GM11168 (cell line): Measurements from ENCODE around the gene TEX13C.
"Not testable (repeated sequence)": the region's sequence is repeated elsewhere in the genome, so short reads cannot be mapped to it uniquely, and the experiment has no call there.

ENCODE experiments used
- in situ Hi-C: fragments of 300-500 bp; cut with MboI; formaldehyde crosslinking; loops from one replicate; pipeline ENCODE4 v1.12.0; 2022; ENCODE audit warnings: low sequenced_read_pairs; ENCODE audit not compliant: unreplicated experiment

The TEX13C gene

DNA sequence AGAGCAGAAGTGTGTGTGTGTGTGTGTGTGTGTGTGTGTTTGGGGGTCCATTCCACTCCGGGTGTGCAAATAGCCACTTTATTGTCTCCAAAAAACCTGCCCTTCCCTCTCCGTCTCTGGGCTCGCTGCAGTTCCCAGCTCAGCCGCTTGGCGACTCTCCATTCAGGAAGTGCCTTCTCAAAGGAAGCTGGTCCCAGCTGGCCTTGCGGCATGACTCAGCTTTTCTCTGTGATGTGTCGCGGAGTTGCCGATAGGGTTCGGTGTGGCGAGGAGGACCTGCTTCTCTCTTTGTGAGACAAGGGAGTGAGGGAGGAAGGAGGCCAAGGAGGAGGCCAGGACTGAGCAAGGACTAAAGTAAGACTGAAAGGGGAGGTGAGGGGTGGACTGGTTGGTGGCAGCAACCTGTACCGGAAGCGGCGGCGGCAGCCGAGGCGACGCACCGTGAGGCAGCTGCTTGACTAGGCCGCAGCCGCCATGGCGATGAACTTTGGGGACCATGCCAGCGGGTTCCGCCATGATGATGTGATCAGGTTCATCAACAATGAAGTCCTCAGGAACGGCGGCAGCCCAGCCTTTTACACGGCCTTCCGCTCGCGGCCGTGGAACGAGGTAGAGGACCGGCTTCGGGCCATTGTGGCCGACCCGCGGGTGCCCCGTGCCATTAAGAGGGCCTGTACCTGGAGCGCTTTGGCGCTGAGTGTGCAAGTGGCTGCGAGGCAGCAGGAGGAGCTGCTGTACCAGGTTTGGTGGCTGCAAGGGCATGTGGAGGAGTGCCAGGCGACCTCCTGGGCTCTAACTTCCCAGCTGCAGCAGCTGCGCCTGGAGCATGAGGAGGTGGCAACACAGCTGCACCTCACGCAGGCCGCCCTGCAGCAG is at the start of gene TEX13C:
Gene TEX13C (plus strand): TSS at position 226 of the 876 bp plus-strand sequence. CDS start 249 bp downstream, at position 475.
- in situ Hi-C loops: no loop called here

GRCh38 chrX:125287282-125287681 is 32.4 kb upstream of the TEX13C start:
- in situ Hi-C loops: no loop called here

GRCh38 chrX:125288343-125288742 is 31.3 kb upstream of the TEX13C start:
- in situ Hi-C loops: no loop called here

DNA sequence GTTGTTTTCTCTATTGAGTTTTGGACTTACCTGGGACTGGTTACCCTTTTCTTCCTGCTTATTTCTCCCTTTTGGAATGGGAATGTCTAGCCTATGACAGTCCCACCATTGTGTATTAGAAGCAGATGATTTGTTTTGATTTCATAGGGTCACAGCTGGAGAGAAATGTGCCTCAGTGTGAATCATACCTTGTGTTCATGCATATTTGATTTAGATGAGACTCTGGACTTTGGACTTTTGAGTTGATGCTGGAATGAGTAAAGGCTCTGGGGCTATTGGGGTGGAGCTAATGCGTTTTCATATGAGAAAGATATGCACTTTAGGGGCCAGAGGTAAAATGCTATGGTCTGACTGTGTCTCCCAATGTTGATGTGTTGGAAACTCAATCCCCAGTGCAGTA is 30.5 kb upstream of the TEX13C start:
- in situ Hi-C loops: no loop called here

GRCh38 chrX:125289920-125290319 is 29.8 kb upstream of the TEX13C start:
- in situ Hi-C loops: no loop called here

- in situ Hi-C loops: no loop called here
Observed at GRCh38 chrX:125291124-125291523, 28.5 kb upstream of the TEX13C start.

DNA sequence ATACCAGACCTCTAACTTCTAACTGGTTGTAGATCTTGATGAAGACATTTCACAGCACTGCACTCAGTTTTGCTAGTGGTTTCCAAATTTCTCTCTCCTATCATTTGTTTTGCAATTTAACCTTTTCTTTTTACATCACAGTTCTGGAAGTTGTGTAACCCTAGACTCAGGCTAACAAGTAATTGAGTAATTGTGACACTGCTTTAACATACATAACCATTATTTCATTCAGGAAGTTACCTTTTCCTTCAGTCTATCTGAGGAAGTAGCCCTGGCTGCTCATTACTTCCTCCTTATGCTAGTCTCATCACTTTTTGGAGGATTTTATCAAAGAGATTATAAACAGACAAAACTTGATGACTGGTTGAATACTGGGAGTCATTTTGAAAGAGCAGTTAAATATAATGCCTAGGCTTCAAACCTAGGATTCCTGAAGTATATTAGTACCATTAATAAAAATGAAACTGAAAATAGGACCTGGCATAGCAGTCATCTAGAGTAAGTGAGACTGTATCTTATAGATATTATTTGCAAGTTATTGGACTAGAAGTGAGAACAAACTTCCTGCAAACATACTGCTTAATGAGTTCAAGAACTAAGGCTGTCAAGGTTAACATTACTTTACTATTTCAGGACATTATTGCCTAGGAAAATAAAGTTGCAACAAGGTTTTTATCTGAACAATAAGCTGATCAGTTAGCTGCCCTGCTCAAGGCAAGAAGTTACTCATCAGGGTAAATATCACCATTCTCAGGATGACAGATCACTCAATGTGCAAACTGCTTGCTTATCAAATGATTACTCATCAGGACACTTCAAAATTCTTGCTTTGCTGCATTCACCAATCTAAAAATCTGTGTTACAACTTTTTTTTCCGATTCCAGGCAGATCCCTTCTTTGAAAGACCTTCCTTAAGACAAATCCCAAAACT is 25.6 kb upstream of the TEX13C start:
- in situ Hi-C loops: no loop called here

- in situ Hi-C loops: no loop called here
Observed at GRCh38 chrX:125295337-125295736, 24.3 kb upstream of the TEX13C start.

DNA sequence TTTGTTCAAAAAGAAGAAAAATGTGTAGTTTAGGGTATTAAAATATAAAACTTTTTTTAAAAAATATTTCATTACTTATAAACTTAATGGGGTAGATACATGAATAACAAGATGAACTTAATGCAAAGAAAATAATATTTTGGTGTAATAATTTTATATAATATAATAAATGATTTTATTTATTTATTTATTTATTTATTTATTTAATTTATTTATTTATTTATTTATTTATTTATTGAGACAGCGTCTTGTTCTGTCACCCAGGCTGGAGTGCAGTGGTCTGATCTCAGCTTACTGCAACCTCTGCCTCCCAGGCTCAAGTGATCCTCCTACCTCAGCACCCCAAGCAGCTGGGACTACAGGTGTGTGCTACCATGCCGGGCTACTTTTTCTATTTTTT is 20.8 kb upstream of the TEX13C start:
- in situ Hi-C loops: no loop called here

DNA sequence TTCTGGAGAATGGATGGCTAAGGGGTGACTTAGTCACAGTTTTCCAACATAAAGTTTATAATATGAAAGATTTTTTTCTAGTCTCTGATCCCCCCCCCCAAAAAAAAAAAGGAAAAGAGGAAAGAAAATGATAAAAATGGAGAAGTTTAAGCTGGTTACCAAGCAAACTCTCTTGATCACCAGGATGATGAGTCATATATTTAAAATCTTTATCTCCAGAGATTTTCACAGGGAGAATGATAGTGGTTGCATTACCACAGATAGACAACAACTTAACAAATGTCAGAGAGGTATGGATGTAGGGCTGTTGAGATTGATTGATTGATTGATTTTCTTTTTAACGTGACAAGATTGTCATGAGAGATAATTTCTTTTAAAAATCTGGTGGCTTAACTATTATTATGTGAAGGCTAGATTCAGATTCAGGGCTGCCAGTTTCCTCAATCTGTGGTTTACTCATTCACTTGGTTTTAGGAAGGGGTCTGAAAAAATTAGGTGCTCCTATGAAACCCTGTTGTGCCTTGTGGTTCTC is 13.3 kb upstream of the TEX13C start:
- in situ Hi-C loops: no loop called here

GRCh38 chrX:125308653-125309052 is 11.0 kb upstream of the TEX13C start:
- in situ Hi-C loops: no loop called here

DNA sequence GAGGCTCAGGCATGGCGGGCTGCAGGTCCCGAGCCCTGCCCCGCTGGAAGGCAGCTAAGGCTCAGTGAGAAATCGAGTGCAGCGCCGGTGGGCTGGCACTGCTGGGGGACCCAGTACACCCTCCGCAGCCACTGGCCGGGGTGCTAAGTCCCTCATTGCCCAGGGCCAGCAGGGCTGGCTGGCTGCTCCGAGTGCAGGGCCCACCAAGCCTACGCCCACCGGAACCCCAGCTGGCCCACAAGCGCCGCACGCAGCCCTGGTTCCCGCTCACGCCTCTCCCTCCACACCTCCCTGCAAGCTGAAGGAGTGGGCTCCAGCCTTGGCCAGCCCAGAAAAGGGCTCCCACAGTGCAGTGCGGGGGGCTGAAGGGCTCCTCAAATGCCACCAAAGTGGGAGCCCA is 505 bp upstream of the TEX13C start:
- in situ Hi-C loops: not testable (repeated sequence)

- in situ Hi-C loops: no loop called here
Observed at GRCh38 chrX:125322431-125322830, 2.8 kb downstream of the TEX13C start.

DNA sequence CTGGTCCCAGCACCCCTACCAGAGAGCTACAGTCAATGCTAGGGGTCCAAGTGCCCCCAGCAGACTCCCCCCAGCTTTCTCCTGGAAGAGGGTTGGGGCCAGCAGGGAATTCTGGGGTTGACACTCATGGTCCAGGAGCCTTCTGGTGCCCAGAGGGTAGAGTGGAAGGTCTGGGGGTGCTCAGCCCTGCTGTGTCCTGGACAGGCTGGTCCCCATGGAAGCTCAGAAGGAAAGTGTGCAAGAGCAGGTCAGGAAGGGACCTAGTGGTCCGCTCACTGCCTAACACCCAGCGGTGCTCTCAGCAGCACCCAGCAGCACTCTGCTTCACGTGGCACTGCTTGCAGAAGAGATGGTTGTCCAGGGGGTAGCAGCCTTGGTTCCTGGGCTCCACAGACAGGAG is 6.9 kb downstream of the TEX13C start:
- in situ Hi-C loops: no loop called here

DNA sequence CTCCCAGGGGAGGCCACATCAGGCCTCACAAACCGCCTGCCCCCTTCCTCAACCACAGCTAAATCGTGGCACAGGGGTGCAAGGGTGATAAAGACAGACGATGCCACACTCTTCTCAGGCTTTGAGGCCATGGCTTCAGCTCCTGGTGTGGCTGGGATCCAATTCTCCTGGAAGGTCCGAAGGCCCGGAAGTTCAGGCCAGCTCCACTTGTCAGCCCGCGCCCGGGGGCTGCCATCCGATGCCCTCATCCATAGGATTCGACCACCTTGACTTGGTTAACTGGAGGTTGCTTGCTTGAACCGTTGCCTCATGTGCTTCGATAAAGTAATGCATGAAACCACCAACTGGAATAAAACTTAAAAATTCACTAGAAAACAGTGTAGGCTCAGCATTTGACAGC is 8.2 kb downstream of the TEX13C start:
- in situ Hi-C loops: no loop called here

DNA sequence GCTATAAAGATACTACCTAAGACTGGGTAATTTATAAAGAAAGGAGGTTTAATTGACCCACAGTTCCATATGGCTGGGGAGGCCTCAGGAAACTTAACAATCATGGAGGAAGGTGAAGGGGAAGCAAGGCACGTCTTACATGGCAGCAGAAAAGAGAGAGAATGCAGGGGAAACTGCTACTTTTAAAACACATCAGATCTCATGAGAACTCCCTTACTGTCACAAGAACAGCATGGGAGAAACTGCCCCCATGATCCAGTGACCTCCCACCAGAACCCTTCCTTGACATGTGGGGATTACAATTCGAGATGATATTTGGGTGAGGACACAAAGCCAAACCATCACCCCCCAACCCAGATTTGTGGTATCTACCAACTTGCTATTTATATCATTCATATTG is 13.9 kb downstream of the TEX13C start:
- in situ Hi-C loops: no loop called here

GRCh38 chrX:125340490-125340889 is 20.8 kb downstream of the TEX13C start:
- in situ Hi-C loops: no loop called here

DNA sequence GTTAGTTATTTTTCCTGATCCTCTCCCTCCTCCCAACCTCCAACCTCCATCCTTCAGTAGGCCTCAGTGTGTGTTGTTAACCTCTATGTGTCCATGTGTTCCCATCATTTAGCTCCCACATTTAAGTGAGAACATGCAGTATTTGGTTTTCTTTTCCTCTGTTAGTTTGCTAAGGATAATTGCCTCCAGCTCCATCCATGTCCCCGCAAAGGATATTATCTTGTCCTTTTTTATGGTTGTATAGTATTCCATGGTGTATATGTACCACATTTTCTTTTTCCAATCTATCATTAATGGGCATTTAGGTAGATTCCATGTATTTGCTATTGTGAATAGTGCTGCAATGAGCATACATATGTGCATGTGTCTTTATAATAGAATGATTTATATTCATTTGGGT is 54.5 kb downstream of the TEX13C start:
- in situ Hi-C loops: no loop called here
